SW480 (cell line): ENCODE measurements around the gene TEX54.

Experiments used
- DNase-seq: peaks from one replicate; pipeline ENCODE4 v3.0.0-alpha.2; 2016; ENCODE audit warnings: low spot score

The TEX54 gene

DNA sequence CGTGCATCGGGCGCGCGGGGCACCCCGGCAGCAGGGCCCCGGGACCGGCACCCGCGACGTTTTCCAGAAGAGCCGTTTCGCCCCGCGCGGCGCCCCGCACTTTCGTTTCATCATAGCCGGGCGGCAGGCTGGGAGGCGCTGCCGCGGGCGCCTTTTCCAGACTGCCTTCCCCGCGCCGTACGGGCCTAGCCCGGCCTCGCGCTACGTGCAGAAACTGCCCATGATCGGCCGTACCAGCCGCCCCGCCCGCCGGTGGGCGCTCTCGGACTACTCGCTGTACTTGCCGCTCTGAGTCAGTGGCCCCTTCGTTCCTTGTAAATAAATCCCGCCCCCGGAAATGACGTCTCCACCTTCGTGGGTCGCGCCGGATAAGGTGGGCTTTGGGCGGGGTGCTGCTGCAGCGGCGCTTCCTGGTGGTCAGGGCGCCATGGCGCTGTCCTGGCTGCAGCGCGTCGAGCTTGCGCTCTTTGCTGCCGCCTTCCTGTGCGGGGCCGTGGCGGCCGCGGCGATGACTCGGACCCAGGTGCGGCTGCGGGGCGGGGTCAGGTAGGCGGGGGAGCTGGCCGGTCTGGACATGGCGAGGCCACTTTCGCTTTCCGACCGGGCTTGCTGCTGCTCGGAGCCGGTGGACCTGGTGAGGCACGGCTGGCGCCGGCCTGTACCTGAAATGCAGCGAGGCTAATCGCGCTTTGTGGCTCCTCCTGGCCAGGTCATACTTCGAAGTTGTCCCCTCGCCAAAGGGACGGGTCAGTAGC, 45.5 kb downstream of the TEX54 start, which contains the start of gene TMEM179B:
Gene TMEM179B, plus strand, starts transcription at position 398 of the 755 bp plus-strand sequence. Its CDS starts 30 bp downstream, at position 428.
- peak; percentile 99 for DNase-seq

DNA sequence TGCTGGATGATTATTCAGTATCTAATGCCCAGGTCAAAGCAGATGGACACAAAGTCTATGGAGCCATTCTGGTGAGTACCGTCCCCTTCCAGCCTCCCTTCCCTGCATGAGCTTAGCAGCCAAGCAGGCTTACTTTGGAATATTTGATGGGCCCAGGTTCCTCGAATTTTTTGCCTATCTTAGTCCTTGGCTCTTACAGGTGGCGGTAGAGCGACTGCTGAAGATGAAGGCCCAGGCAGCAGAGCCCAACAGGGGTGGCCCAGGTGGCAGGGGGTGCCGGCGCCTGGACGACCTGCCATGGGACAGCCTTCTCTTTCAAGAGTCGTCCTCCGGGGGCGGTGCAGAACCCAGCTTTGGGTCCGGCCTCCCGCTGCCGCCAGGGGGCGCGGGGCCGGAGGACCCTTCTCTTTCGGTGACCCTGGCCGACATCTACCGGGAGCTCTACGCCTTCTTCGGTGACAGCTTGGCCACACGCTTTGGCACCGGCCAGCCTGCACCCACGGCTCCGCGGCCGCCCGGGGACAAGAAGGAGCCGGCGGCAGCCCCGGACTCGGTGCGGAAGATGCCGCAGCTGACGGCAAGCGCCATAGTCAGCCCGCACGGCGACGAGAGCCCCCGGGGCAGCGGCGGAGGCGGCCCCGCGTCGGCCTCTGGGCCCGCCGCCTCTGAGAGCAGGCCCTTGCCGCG, 46.2 kb downstream of the TEX54 start:
- DNase-seq = peak; percentile 90

DNA sequence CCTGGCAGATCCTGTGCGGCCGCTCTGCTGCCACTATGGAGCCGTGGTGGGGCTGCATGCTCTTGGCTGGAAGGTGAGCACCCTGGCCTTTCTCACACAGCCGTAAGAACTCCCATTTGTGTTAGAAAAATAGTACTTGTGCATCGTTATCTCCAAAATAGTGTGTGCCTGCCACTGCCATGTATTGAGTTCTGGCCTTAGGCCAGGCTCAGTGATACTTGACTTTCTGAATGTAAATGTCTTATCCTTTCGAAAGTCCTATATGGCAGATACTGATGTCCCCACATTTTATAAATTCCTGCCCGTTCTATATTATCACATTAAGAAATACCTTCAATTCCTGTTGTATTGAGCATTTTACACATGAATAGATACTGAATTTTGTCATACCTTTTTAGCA, 49.9 kb downstream of the TEX54 start:
- DNase-seq = no peak
